Measurements from ENCODE around the gene BTBD17.

Gene BTBD17

DNA sequence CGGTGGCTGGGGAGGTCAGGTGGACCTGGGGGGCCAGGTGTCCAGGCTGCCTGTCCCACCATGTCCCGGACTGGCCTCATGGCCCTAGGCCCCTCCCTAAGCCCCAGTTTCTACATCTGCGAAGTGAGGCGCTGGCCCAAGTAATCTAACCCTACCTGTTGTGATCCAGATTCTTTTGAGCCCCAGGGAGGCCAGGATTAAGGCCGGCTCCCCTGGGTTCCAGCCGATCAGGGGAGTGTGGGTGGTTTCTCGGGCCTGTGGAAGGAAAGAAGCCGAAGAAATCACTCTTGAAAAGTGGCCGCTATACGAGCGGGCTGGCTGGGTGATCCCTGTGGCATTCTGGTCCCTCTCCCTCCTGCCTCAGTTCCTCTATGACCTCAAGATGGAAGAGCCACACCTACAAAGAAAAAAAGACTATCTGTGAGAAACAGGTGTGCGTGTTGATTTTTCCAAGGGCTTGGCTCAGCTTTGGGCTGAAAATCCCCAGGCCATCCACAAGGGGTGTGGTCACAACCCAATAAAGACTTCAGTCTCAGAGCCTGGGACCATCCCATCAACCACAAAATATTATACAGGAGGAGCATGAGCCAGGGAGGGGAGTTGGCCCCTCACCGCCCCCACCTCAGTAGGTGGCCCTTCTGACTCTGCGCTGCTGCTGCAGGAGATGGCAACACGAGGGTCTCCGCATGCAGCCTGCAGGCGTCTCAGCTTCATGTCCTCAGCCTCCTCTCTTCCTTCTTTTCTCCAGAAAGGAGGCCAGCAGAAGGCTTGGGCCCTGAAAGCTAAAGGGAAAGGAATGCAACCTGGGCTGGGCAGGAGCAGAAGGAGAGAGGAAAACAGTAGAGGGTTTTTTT, 25.9 kb upstream of the BTBD17 start:
- no peak for DNase-seq

DNA sequence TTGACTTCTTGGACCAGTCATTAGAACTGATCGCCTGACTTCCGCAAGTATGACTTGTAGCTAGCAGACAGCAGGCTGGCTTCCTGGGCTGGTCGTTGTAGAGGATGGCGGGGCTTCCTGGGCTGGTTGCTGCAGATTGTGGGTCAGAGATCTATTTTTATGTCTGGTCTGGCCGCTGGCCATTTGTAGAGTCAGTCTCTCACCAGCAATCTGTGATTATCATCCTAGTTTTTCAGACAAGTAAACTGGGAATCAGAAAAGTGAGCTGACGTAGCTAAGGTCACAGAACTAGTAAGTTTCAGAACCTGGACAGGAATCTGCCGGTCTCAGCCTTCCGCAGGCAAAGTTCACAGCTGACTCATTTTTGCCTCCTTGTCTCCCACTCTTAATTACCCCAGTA, 24.7 kb upstream of the BTBD17 start:
- DNase-seq, result no peak

DNA sequence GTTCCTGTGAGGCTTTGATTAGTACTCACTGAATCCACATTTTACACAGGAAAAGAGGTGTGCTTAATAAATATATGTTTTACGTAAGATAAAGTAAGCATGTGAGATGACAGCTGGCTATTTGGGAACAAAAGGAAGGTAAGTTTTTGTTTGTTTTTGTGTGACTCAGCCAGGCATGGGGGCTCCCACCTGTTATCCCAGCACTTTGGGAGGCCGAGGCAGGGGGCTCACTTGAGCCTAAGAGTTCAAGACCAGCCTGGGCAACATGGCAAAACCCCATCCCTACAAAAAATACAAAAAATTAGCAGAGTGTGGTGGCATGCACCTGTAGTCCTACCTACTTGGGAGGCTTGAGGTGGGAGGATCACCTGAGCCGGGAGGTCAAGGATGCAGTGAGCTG, 23.5 kb upstream of the BTBD17 start:
- DNase-seq, result no peak

DNA sequence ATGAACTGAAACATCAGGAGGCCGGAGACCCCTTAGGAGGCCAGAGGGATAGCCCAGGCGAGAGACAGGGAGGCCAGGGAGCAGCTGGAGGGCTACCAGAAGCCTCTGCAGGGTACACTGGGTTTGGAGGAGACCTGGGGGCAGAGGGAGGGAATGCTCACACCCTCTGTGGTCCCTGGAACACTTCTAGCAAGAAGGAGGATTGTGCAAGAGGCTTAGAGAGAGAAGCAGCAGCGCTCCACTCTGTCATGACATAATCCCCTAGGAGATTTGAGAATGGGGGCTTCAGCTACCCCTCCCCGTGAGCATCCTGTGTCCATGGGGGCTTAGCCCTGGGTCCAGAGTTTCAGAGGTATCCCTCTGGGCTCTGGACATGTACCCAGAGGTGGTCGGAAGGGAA, 21.5 kb upstream of the BTBD17 start:
- no peak for DNase-seq

DNA sequence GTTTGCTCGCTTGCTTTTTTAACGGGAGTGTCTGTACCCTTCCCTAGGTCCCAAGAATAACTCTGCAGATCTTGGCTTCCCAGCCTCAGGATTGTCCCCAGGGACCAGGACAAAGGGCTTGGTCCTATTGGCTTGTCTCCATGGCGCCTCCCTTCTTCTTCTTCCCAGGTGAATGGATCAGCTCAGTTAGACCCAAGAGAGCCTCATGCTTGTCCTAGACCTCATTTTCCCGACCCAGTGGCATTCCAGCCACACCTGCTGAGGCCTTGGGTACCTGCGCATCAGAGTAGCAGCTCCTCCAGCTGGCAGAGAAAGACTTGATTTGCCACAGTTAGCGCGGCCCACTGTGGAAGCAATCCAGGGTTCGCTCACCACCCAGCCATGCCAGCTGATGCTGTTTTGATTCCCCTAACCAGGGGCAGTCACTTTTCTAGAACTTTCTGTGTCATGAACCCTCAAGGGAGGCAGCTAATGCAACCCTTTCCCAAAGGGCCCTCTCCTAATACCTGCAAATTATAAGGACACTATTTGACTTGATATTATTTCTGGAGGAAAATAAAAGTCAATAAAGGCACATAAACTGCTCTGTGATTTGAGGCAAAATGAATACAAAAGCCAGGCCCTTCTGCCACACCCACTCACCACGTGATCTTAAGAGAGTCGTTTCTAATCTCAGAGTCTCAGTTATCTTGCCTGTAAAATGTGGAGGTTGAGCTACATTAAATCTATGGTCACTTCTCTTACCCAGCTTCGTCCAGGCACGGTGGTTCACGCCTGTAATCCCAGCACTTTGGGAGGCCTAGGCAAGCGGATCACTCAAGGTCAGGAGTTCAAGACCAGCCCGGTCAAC, 19.5 kb upstream of the BTBD17 start:
- no peak for DNase-seq

DNA sequence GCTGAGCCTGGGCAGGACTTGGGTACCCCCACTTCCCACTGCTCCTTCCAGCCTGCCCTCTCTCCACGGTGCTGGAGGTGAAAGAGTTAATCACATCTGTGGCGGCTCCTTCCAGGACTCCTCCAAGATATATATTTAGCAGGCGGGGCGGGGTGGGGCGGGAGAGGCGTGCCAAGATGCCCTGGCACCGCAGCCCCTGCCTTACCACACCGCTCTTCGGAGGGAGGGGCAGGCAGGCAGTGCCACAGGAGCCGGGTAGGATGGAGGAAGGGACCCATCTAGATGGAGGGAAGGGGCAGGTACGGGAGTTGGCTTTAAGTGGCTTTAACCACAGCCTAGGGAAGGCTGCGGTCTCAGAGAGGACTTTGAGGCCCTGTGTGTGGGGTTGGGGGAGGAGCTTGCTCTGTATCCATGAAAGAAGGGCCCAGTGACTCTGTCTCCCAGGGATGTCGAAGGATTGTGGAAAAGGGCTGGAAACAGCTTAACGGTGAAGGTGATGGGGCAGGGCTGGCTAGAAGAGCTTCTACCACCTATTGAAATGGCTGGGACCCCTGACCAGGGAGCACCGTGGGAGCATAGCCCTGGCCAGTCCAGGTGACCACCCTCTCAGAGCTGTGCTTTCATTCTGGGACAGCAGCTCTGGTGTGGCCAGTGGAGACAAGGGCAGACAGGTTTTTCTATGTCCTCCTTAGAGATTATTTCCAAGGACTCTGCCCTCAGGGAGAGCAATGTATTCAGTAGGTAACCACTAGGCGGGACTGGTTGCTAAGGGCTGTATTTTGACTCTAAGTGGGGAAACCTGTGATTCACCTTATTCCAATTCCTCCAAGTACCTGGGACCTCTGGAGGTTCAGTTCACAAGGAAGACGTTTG, 18.7 kb upstream of the BTBD17 start:
- DNase-seq, result no peak

DNA sequence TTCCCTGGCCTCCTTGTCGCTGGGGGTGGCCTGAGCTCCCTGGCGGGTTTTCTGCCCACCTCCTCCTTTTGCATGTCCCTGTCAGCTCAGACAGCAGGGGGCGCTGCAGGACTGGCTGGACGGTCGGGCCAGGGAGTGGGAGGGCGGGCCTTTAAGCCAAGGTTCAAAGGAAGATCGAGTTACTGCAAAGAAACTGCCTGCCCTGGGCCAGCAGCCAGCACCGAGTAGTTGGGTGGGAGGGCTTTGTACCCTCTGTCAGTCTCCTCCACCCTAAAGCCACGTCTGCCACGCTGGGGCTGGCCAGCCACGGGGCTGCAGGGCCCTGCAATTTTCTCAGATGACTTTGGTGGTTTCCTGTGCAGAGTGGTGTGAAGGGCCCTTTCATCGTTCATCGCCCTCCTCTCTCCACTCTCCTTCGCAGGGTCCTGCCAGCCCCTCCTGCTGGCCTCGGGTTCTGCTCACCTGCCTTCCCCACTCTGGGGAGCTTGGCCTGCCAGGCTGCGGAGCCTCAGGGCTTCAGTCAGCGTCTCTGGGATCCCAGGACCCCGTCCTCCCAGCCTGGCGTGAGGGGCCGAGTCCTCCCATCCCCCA, 17.9 kb upstream of the BTBD17 start:
- DNase-seq, result peak; percentile 86

DNA sequence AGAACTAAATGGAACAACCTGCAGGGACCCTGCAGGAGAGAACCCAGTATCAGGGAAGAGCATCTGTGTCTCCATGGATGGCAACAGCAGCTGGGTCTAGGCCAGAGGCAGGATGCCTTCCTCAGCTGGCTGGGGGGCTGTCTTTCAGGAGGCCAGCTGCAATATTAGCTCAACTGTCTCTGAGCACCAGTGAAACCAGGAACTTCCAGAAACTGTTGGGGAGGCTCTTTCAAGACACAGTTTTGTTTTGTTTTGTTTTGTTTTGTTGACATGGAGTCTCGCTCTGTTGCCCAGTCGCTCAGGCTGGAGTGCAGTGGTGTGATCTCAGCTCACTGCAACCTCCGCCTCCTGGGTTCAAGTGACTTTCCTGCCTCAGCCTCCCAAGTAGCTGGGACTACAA, 13.2 kb upstream of the BTBD17 start:
- DNase-seq, result no peak

DNA sequence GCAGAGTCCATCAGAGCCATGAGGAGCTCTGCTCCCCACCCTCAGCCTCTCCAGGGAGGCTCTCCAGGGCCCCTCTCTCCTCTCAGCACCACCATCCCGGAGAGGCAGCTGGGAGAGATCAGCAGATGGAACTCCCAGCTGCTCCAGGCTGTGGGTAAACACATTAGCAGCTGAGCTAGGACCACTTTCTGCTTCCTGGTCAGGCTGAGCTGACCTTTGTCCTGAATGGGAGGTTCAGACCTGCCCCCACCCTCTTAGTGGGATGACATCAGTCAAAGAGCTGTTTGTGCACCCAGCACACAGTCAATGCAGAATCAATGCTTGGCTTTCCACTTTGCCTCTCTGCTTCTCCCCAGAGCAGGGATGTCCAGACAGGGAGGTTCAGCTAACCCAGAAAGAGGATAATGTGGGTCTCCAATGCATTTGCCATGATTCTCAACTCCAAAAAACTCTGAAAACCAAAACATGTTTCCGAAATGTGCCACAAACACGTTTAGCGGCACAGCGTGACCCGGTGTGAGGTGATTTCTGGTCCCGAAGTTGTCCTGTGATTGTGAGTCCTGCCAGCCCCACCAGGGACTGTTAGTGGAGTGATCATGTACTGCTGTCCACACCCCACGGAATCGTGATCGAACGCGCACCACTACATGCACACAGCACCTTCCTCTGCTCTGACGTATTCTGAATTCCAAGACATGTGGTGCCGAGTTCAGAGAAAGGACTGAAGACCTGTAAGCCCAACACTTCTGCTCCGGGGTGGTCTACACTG, 12.4 kb upstream of the BTBD17 start:
- DNase-seq, result peak; percentile 79

DNA sequence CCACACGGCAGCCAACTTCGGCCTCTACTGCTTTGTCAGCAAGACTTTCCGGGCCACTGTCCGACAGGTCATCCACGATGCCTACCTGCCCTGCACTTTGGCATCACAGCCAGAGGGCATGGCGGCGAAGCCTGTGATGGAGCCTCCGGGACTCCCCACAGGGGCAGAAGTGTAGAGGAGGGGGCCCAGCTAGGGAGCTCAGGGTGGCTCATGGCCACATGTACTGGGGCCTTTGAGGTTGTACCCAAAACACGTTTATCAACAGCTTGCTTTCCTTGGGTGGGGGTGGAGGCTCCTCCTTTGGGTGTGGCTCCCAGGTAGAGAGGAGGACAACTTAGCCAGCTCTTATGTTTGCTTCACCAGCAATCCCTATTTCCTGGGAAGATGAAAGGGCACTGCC, 10.8 kb upstream of the BTBD17 start:
- no peak for DNase-seq

DNA sequence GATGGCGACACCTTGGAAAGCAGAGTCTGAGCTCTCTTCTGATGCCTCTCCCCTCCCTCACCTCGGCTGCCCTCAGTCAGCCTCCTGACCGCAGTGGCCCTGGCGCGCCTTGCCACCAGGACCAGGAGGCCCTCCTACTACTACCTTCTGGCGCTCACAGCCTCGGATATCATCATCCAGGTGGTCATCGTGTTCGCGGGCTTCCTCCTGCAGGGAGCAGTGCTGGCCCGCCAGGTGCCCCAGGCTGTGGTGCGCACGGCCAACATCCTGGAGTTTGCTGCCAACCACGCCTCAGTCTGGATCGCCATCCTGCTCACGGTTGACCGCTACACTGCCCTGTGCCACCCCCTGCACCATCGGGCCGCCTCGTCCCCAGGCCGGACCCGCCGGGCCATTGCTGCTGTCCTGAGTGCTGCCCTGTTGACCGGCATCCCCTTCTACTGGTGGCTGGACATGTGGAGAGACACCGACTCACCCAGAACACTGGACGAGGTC, 10.0 kb upstream of the BTBD17 start:
- no peak for DNase-seq

DNA sequence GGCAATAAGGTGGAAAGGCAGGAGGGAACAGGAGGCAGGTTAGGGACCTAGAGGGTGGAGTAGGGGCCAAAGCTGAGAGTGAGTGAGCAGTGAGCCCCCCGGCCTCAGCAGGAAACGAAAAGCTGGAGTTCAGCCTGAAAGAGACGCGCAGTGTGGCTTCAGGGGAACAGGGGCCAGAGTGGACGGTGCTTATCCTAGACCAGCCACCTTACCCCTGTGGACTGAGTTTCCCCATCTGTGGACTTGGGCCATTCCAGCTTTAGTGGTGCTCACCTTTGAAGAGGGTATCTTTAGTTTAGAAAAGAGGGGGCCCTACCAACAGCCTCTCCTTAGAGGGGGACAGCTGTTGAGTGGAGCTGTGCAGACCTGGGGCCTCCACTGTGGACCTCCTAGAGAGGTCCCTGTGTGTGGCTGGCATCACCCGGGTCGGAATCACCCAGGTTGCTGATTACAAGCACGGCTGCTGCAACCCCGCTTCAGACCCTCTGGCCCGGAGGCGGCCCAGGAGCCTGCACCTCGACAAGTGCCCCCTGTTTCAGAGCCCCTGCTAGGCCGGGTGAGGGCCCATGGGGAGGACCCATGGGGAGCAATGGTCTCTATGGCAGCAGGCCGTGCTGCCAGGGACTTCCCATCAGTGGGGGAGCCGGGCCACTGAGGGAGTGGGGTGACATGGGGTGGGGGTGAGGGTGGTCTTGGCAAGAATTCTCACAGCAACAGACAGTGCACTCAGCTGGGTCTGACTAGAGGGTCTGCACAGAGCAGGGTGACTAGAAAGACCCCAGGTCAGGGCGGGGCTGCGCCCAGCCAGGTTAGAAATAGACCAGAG, 8.2 kb upstream of the BTBD17 start:
- no peak for DNase-seq

DNA sequence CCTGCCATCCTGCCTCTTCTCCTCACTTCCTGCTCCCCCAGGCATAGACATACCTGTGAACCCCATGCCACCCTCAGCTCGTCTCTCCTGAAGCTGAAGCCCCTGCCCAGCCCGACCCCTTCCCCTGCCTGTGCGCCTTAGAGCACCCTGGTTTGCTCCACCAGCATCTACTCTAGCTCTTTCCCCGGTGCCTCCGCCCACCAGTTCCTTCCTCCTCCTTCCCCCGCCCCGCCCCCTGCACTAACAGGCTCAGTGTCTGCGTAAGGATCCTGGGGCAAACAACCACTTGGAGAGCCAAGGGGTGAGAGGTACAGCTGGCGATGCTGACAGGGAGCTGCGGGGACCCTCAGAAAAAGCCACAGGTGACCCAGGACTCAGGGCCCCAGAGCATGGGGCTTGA, 7.6 kb upstream of the BTBD17 start:
- no peak for DNase-seq

DNA sequence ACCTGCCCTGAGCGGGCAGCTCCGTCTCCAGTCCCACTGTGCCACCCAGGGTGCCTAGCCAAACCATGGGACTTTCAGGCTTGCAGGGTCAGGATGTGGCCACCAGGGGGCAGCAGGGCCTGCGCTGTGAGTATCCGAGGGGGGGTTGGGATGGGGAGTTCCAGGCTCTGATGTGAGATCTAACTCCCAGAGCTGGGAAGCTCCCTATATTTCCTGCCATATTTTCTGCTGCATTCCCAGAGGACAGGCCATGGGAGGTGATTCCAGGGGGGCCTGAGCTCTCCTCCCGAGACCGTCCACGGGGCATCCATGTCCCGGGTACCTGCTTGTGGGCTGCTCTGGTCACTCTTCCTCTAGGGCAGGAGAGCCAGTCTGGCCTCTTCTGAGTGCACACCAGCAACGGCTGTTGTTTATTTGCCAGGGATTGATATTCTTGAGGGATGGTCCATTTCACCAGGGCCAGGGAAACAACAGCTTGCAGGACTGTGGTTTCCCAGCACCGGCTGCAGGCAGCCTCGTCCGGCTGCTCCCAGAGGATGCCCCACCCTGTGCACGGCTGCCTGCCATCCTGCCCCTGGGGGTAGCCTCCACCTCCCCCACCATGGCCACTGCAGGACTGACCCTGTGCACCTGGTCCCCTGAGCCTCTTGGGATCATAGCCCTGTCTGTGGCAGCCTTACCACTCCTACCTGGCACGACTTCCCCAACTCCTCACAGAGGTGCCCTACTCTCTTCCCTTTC, 6.8 kb upstream of the BTBD17 start:
- peak; percentile 50 for DNase-seq

DNA sequence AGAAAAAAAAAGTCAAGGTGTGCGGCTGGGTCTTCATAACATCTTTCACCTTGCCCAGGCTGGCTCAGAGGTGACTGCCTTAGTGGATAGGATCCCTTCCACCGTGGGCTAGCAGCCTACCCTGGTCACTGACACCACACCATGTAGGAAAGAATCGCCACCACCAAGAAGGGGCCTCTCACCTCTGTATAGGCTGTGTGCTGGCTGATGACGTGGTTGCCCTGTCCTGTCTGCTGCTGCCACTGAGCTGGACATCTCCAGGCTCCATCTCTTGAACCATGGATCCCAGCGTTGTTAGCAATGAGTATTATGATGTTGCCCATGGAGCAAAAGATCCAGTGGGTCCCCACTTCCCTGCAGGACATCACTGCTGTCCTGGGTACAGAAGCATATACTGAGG, 5.5 kb upstream of the BTBD17 start, which contains the start of gene GPR142:
Gene GPR142, plus strand, starts transcription at position 301 of the 400 bp plus-strand sequence. CDS start 2,035 bp downstream, outside the sequence.
- DNase-seq, result no peak

DNA sequence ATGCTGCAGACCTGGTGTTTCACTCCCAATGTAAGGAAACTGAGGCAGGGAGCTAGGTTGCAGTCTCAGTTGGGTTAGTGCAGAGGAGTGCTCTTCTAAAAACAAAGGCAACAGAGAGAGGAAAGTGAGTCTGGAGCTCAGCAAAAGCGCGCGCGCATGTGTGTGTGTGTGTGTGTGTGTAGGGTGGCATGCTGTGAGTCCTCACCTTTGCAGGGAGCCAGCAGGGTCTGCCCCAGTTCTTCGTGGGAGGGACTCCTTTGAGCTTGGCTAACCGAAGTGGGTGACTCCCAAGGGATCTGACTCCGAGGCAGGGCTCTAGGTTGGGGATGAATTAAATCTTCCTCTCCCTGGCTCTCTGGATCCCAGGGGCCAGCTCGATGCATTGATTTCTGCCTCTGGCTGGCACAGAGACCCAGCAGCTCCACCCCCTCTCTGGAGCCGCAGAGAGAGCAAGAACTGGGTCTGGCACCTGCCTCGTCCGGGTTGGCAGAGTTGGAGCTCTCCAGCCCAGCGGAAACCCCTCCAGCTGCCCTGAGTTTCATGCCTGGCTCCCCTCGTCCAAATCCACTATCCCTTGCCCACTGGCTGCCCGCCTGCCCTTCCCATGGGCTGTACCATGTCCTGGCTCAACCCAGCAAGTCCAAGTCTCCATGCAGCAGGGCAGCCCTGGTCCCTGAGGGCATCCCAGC, 1.3 kb upstream of the BTBD17 start:
- peak; percentile 94 for DNase-seq

DNA sequence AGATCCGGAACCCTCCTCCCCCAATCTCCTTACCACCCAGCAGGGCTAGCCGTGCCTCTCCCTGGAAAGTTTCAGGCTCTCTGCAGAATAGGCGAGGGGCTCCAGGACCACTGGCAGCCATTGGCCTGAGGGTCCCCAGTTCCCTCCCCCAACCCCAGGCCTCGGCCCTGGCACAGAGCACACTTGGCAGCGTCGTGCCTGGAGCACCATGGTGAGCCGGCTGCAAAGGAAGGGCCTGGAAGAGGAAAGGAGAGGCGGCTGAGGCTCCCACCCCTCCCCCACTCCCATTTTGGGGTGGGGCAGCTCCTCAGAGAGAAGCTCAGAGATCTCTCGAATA, 369 bp upstream of the BTBD17 start:
- DNase-seq, result peak; percentile 91

DNA sequence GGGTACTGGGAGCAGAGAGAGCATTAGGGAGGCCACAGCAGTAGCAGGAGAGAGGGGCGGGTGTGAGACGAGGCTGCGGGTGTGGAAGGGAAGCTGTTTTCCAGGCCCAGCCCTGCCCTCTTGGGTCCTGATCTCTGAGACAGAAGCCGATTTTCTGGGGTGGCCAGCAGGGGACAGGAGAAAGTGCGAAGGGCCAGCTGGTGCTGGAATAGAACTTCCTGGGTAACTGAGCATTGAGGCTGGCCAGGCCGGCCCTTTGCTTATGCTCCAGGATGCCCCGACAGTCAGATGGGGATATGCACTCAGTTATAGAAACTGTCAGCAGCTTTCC, 804 bp downstream of the BTBD17 start:
- DNase-seq, result no peak

DNA sequence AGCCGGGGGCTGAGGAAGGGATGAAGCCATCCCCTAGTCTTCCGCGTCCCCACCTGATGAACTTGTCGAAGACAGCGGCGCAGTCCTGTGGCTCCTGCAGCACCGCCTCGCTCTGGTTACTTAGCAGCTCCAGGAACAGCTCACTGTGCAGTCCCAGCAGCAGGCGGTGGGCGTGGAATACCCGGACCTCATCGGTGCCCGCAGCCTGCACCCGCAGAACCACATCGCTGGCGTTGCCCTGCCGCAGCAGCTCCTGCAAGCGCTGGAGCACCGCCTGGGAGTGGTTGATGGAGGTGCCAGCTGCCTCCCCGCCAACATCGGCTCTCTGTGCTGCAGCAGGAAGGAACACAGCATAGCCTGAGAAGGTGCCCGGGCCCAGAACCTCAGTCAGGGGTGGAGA, 1.8 kb downstream of the BTBD17 start:
- no peak for DNase-seq

DNA sequence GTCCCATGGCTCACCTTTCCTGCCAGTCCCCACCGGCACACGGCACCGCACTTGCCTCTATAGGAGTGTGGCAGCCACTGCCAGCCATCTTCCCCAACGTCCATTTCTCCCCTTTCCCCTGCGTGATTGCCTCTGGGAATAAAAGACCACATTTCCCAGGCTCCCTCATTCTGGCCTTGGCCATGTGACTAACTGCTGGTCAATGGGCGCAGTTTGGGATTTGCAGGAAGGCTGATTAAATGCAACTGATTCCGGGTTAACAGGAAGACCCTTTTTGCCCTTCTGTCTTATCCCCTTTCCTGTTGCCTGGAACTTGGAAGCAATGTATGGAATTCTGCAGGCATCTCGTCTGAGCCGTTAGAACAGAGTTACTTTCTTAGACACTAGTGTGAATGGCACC, 3.0 kb downstream of the BTBD17 start:
- DNase-seq, result no peak
